Neuronal stem cell (in vitro differentiated cells): ENCODE results near the gene PLCL2.

Source experiments
- DNase-seq: peaks from one replicate; pipeline ENCODE4 v3.0.0-alpha.2; 2013; ENCODE audit warnings: low spot score
- H2AFZ ChIP-seq: one replicate; pipeline ENCODE4 v1.6.1; 2013; ENCODE audit warnings: mild to moderate bottlenecking, low read length, inconsistent platforms
- H2AK5ac ChIP-seq: 2 replicates; pipeline ENCODE4 v1.6.1; 2013; ENCODE audit warnings: low read depth, mild to moderate bottlenecking, inconsistent platforms, low read length, moderate library complexity, mixed read lengths
- H2BK120ac ChIP-seq: 2 replicates; pipeline ENCODE4 v1.6.1; 2013; ENCODE audit warnings: low read depth, mild to moderate bottlenecking, inconsistent platforms, low read length, moderate library complexity, mixed read lengths
- H2BK12ac ChIP-seq: one replicate; pipeline ENCODE4 v1.6.1; 2013; ENCODE audit warnings: low read length, inconsistent platforms
- H2BK15ac ChIP-seq: 2 replicates; pipeline ENCODE4 v1.6.1; 2013; ENCODE audit warnings: mild to moderate bottlenecking, low read length, inconsistent platforms, mixed read lengths
- H2BK5ac ChIP-seq: one replicate; pipeline ENCODE4 v1.6.1; 2013; ENCODE audit warnings: inconsistent platforms, mild to moderate bottlenecking, low read length, moderate library complexity
- H3K14ac ChIP-seq: one replicate; pipeline ENCODE4 v1.6.1; 2013; ENCODE audit warnings: low read length, inconsistent platforms
- H3K18ac ChIP-seq: 2 replicates; pipeline ENCODE4 v1.6.1; 2013; ENCODE audit warnings: low read length, inconsistent platforms
- H3K23ac ChIP-seq: 2 replicates; pipeline ENCODE4 v1.6.1; 2013; ENCODE audit warnings: low read depth, mild to moderate bottlenecking, mixed read lengths, low read length, inconsistent platforms; ENCODE audit not compliant: poor library complexity
- H3K27ac ChIP-seq: replicated peaks from 3 replicates; pipeline ENCODE4 v1.5.1; 2013; ENCODE audit warnings: low read length, inconsistent platforms
- H3K27me3 ChIP-seq, 3 experiments: 2 replicates each; pipeline ENCODE4 v1.6.1; 2013; ENCODE audit warnings: low read length in 3 of 3, mild to moderate bottlenecking in 2 of 3, inconsistent platforms in 1 of 3, low read depth in 1 of 3, mixed read lengths in 1 of 3, moderate library complexity in 1 of 3; ENCODE audit not compliant: control insufficient read depth in 3 of 3, insufficient read depth in 3 of 3
- H3K36me3 ChIP-seq, 2 donors: replicated peaks in 1 of 2; 2 replicates each; pipeline ENCODE4 v1.6.1; 2013; ENCODE audit warnings: low read length in 2 of 2; ENCODE audit not compliant: control insufficient read depth in 2 of 2, insufficient read depth in 2 of 2
- H3K4ac ChIP-seq: 2 replicates; pipeline ENCODE4 v1.6.1; 2013; ENCODE audit warnings: inconsistent platforms, mild to moderate bottlenecking, low read length, moderate library complexity
- H3K4me1 ChIP-seq, 2 donors: 1 replicate in 1 of 2; 2 replicates in 1 of 2; pipeline ENCODE4 v1.6.1; 2013; ENCODE audit warnings: low read length in 2 of 2, low read depth in 1 of 2; ENCODE audit not compliant: control insufficient read depth in 2 of 2, insufficient read depth in 1 of 2
- H3K4me2 ChIP-seq: one replicate; pipeline ENCODE4 v1.6.1; 2013; ENCODE audit warnings: mild to moderate bottlenecking, low read length, inconsistent platforms; ENCODE audit not compliant: insufficient read depth, poor library complexity, severe bottlenecking
- H3K4me3 ChIP-seq, 2 donors: 2 replicates each; pipeline ENCODE4 v1.5.1; 2013; ENCODE audit warnings: low read length in 2 of 2, mild to moderate bottlenecking in 2 of 2, inconsistent platforms in 1 of 2, moderate library complexity in 1 of 2
- H3K79me1 ChIP-seq: one replicate; pipeline ENCODE4 v1.6.1; 2013; ENCODE audit warnings: low read depth, mild to moderate bottlenecking, inconsistent platforms, low read length, moderate library complexity
- H3K9ac ChIP-seq: one replicate; pipeline ENCODE4 v1.6.1; 2013; ENCODE audit warnings: mild to moderate bottlenecking, low read depth, low read length, inconsistent platforms; ENCODE audit not compliant: poor library complexity
- H3K9me3 ChIP-seq, 2 donors: replicated peaks in 1 of 2; 2 replicates each; pipeline versions ENCODE3 to v1.6.1; 2013; ENCODE audit warnings: low read length in 2 of 2, mild to moderate bottlenecking in 2 of 2, inconsistent platforms in 1 of 2, low read depth in 1 of 2, mixed read lengths in 1 of 2, moderate library complexity in 1 of 2; ENCODE audit not compliant: control insufficient read depth in 2 of 2, insufficient read depth in 1 of 2
- H4K8ac ChIP-seq: one replicate; pipeline ENCODE4 v1.6.1; 2013; ENCODE audit warnings: low read depth, mild to moderate bottlenecking, inconsistent platforms, low read length, moderate library complexity
- H4K91ac ChIP-seq: one replicate; pipeline ENCODE4 v1.6.1; 2013; ENCODE audit warnings: low read length, low read depth, mild to moderate bottlenecking, inconsistent platforms; ENCODE audit not compliant: poor library complexity
- WGBS, 2 donors: extraction: QIAGEN DNeasy Blood & Tissue Kit; methylation state at CpG; one replicate each; pipeline ENCODE4 v1.1.7; 2013; ENCODE audit warnings: missing lambda C conversion rate in 2 of 2, mixed read lengths in 1 of 2; ENCODE audit not compliant: insufficient read length in 2 of 2, insufficient replicate concordance in 1 of 2; ENCODE audit errors: extremely low coverage in 2 of 2; 5-methylcytosine and 5-hydroxymethylcytosine counted together

PLCL2 gene

GRCh38 chr3:17054301-17054981 is 169.7 kb downstream of the PLCL2 start:
- no peak overlapping the region for H3K18ac ChIP-seq
- no peak overlapping the region for H3K27ac ChIP-seq
- H2BK120ac ChIP-seq = no peak overlapping the region
- H4K91ac ChIP-seq = no peak overlapping the region
- no peaks in the 10 kb centered on the region for H3K9me3 ChIP-seq
- H2AK5ac ChIP-seq = no peak overlapping the region
- no peaks in the 10 kb centered on the region for H3K79me1 ChIP-seq
- no peak overlapping the region for H2BK5ac ChIP-seq
- no peak overlapping the region for H2AFZ ChIP-seq
- H3K9ac ChIP-seq = no peak overlapping the region
- H3K4me1 ChIP-seq = peaks cover 0 to 4% of the 10 kb centered on the region in 2 donors
- no peak for DNase-seq
- no peak overlapping the region for H2BK15ac ChIP-seq
- H2BK12ac ChIP-seq = no peak overlapping the region
- no peak overlapping the region for H3K4ac ChIP-seq
- H3K4me3 ChIP-seq = no peak overlapping the region
- no CpG with 5 or more reads among the region's 1 CpG for WGBS, 2 donors
- H4K8ac ChIP-seq = no peak overlapping the region
- no peak overlapping the region for H3K4me2 ChIP-seq
- H3K27me3 ChIP-seq = no peaks in the 10 kb centered on the region
- no peak overlapping the region for H3K14ac ChIP-seq
- H3K23ac ChIP-seq = no peak overlapping the region
- no peaks in the 10 kb centered on the region for H3K36me3 ChIP-seq

DNA sequence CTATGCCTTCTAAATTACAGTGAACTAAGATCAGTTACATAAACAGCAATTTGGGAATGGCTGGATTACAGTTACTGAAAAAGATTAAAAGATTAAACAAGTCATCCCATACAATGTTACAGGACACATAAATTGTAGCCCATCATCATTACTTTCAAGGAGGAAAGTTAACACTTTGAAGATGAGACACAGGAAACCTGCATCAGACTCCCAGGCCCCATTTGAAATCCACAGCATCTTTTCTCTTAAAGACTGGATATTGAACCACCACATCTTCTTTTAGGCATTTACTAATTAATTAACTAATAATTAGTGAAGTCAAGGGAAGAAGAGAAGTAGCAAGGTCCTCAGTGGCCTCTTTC is 170.2 kb downstream of the PLCL2 start:
- Histone ChIP-seq H3K14ac (no peak overlapping the region), H2BK120ac (no peak overlapping the region), H3K4ac (no peak overlapping the region), H3K23ac (no peak overlapping the region), H2AK5ac (no peak overlapping the region), H3K9ac (no peak overlapping the region), H2BK12ac (no peak overlapping the region), H3K27me3 (no peaks in the 10 kb centered on the region), H3K4me1 (peaks cover 0 to 4% of the 10 kb centered on the region in 2 donors), H4K8ac (no peak overlapping the region), H3K9me3 (no peaks in the 10 kb centered on the region), H3K18ac (no peak overlapping the region), H3K79me1 (no peaks in the 10 kb centered on the region), H3K4me2 (no peak overlapping the region), H2AFZ (no peak overlapping the region), H3K4me3 (no peak overlapping the region), H4K91ac (no peak overlapping the region), H2BK15ac (no peak overlapping the region), H2BK5ac (no peak overlapping the region), H3K36me3 (no peaks in the 10 kb centered on the region), H3K27ac (no peak overlapping the region)
- DNase-seq = no peak

DNA sequence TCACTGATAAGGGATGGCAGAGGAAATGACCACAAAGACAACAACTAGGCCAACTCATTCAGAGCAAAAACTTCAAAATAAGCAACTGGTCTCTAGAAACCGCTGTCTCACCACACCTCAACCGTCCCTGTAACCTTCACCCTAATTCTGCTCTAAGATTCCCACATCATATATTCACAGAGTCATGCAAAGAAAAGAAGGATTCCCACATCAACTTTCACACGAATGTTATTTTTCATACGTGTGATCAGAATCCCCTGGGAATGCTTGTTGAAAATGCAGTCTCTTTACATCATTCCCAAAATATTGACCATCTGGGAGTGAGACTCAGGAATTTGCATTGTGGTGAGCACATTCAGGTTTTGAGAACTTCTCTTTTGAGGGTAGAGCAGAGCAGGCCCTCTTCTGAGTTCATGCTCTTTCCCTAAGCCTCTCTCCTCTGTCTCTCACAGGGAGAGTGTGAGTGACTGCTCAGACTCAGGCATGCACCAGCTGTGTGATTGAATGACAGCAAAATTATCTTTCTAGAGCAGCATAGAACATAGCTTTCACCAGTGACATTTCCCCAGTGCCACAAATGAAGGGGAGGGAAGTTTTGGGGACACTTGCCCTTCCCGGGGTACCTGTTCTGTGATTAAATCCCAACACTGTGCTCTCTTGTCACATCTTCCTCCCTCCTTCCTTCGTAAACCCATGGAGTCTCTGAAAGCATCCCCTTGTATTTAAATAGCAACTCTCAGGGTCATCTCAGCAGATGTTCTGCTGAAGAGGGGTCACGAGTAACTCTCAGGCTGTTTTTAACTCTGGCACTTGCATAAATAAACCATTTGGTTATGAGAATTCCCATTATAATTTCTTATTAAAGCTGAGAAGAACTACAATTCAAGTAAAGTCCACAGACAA is 170.9 kb downstream of the PLCL2 start:
- H3K4me1 ChIP-seq = peaks cover 0 to 4% of the 10 kb centered on the region in 2 donors
- H3K9me3 ChIP-seq = no peaks in the 10 kb centered on the region
- H4K8ac ChIP-seq = no peak overlapping the region
- no peak overlapping the region for H3K9ac ChIP-seq
- H4K91ac ChIP-seq = no peak overlapping the region
- no peak overlapping the region for H3K4me2 ChIP-seq
- no peak overlapping the region for H3K4me3 ChIP-seq
- H2AK5ac ChIP-seq = no peak overlapping the region
- DNase-seq = no peak
- H3K4ac ChIP-seq = no peak overlapping the region
- no peak overlapping the region for H3K14ac ChIP-seq
- no peak overlapping the region for H2AFZ ChIP-seq
- H2BK5ac ChIP-seq = no peak overlapping the region
- H2BK120ac ChIP-seq = no peak overlapping the region
- WGBS, 2 donors = no CpG with 5 or more reads among the region's 7 CpGs
- no peak overlapping the region for H3K18ac ChIP-seq
- H3K23ac ChIP-seq = no peak overlapping the region
- no peaks in the 10 kb centered on the region for H3K27me3 ChIP-seq
- H3K36me3 ChIP-seq = no peaks in the 10 kb centered on the region
- H3K79me1 ChIP-seq = no peaks in the 10 kb centered on the region
- H2BK12ac ChIP-seq = no peak overlapping the region
- H3K27ac ChIP-seq = no peak overlapping the region
- H2BK15ac ChIP-seq = no peak overlapping the region

DNA sequence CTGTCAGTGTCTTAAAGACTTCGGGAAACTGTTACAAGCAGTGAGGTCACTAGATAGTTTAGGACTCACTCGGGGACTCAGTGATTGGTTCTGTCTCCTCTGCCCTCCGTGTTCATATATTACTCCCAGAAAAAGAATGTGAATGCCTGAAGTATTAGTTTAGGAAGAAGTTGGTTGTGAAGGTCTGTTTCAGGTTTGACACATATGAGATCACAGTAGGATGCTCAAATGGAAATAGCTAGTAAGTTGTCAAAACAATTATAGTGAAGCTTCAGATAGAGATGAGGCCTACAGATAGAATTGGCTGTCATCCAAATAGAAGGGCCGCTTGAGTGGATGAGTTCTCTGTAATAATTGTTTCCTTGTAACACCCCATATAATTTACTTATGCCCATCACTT is 172.6 kb downstream of the PLCL2 start:
- Histone ChIP-seq H3K14ac (no peak overlapping the region), H3K23ac (no peak overlapping the region), H3K79me1 (no peaks in the 10 kb centered on the region), H2AK5ac (no peak overlapping the region), H2BK120ac (no peak overlapping the region), H3K36me3 (no peaks in the 10 kb centered on the region), H2BK12ac (no peak overlapping the region), H3K4me1 (peaks cover 0 to 4% of the 10 kb centered on the region in 2 donors), H3K9ac (no peak overlapping the region), H2AFZ (no peak overlapping the region), H3K4ac (no peak overlapping the region), H4K91ac (no peak overlapping the region), H2BK15ac (no peak overlapping the region), H3K4me3 (no peak overlapping the region), H3K27me3 (no peaks in the 10 kb centered on the region), H3K9me3 (no peaks in the 10 kb centered on the region), H2BK5ac (no peak overlapping the region), H3K27ac (no peak overlapping the region), H4K8ac (no peak overlapping the region), H3K18ac (no peak overlapping the region), H3K4me2 (no peak overlapping the region)
- no CpG with 5 or more reads among the region's 4 CpGs for WGBS, 2 donors
- DNase-seq = no peak
